Calu3 (cell line): ENCODE results near the gene B3GLCT. TPM values are rescaled to one million over a fixed set of nuclear protein-coding genes. Genes with fewer than 3 reads are reported as not detected.

Experiments
- BruUV-seq: library from RNA; stranded (reverse); fragments of 400-500 nt; replicated peaks from 2 replicates; lab custom pipeline; 2021; lab: Mats Ljungman, UMichigan
- CTCF ChIA-PET: fragments of 300-600 bp; sonication (Branson Sonifier 250); formaldehyde crosslinking; loops from one replicate; lab custom pipeline; 2022; ENCODE audit warnings: antibody characterized with exemption; lab: Charles Lee
- DNase-seq: peaks from one replicate; pipeline ENCODE4 v3.0.0; 2022
- H3K27ac Mint-ChIP-seq: one replicate; pipeline ENCODE4 v1.8.0; 2022; ENCODE audit warnings: mixed read lengths; ENCODE audit not compliant: unreplicated experiment
- H3K27me3 Mint-ChIP-seq: one replicate; pipeline ENCODE4 v1.8.0; 2022; ENCODE audit warnings: mixed read lengths; ENCODE audit not compliant: unreplicated experiment
- H3K36me3 Mint-ChIP-seq: one replicate; pipeline ENCODE4 v1.8.0; 2022; ENCODE audit warnings: mild to moderate bottlenecking, moderate library complexity, mixed read lengths; ENCODE audit not compliant: insufficient read depth, unreplicated experiment
- H3K4me1 Mint-ChIP-seq: one replicate; pipeline ENCODE4 v1.8.0; 2022; ENCODE audit warnings: mild to moderate bottlenecking, low read depth, mixed read lengths; ENCODE audit not compliant: unreplicated experiment
- H3K4me3 Mint-ChIP-seq: one replicate; pipeline ENCODE4 v1.8.0; 2022; ENCODE audit warnings: mild to moderate bottlenecking, low read depth, moderate library complexity, mixed read lengths; ENCODE audit not compliant: unreplicated experiment
- H3K9me3 Mint-ChIP-seq: one replicate; pipeline ENCODE4 v1.8.0; 2022; ENCODE audit warnings: low read depth, mixed read lengths; ENCODE audit not compliant: unreplicated experiment
- CTCF ChIP-seq: fragments of 200-600 bp; IDR thresholded peaks from one replicate; pipeline ENCODE4 v1.8.0; 2022; ENCODE audit warnings: antibody characterized with exemption; ENCODE audit not compliant: unreplicated experiment
- intact Hi-C: fragments of 100-400 bp; cut with micrococcal nuclease; formaldehyde crosslinking; loops from one replicate; pipeline ENCODE4 v1.10.0; 2022; ENCODE audit not compliant: unreplicated experiment
- total RNA-seq: library from RNA; stranded (reverse); gene quantifications from 2 replicates; pipeline ENCODE4 v1.2.3, GENCODE V29; 2022

The B3GLCT gene
- total RNA-seq, 1 experiment from 2014 or later, result 5.1 TPM

- no peak for TF ChIP-seq CTCF
- H3K36me3 Mint-ChIP-seq, result no peaks in the 10 kb centered on the region
- no peak overlapping the region for H3K27ac Mint-ChIP-seq
- H3K27me3 Mint-ChIP-seq, result peaks cover 43% of the 10 kb centered on the region
- H3K4me1 Mint-ChIP-seq, result no peaks in the 10 kb centered on the region
- BruUV-seq, result no TSS peak
- CTCF ChIA-PET, result no interaction called here
- intact Hi-C loops, result no loop called here
- no peak for DNase-seq
- no peak overlapping the region for H3K4me3 Mint-ChIP-seq
- peaks cover 10% of the 10 kb centered on the region for H3K9me3 Mint-ChIP-seq
These were observed 152.7 kb downstream of the B3GLCT start for GRCh38 chr13:31352467-31352866.

GRCh38 chr13:31355001-31355400, 155.2 kb downstream of the B3GLCT start:
- CTCF ChIA-PET, result no interaction called here

GRCh38 chr13:31356991-31357390, 157.2 kb downstream of the B3GLCT start:
- H3K27me3 Mint-ChIP-seq, result peaks cover 16% of the 10 kb centered on the region
- no peaks in the 10 kb centered on the region for H3K4me1 Mint-ChIP-seq
- no peak for TF ChIP-seq CTCF
- no peak overlapping the region for H3K27ac Mint-ChIP-seq
- intact Hi-C loops, result no loop called here
- no peaks in the 10 kb centered on the region for H3K36me3 Mint-ChIP-seq
- CTCF ChIA-PET, result no interaction called here
- DNase-seq, result no peak
- H3K4me3 Mint-ChIP-seq, result no peak overlapping the region
- peaks cover 10% of the 10 kb centered on the region for H3K9me3 Mint-ChIP-seq
- BruUV-seq, result no TSS peak

More at GRCh38 chr13:31355001-31355400, 155.2 kb downstream of the B3GLCT start:
- peaks cover 10% of the 10 kb centered on the region for H3K9me3 Mint-ChIP-seq
- H3K4me3 Mint-ChIP-seq, result no peak overlapping the region
- intact Hi-C loops, result no loop called here
- no peak for DNase-seq
- TF ChIP-seq CTCF, result no peak
- no peak overlapping the region for H3K27ac Mint-ChIP-seq
- H3K27me3 Mint-ChIP-seq, result peaks cover 35% of the 10 kb centered on the region
- no peaks in the 10 kb centered on the region for H3K4me1 Mint-ChIP-seq
- no TSS peak for BruUV-seq
- H3K36me3 Mint-ChIP-seq, result no peaks in the 10 kb centered on the region

- H3K4me3 Mint-ChIP-seq, result no peak overlapping the region
- H3K27ac Mint-ChIP-seq, result no peak overlapping the region
- H3K4me1 Mint-ChIP-seq, result no peaks in the 10 kb centered on the region
- BruUV-seq, result no TSS peak
- CTCF ChIA-PET, result no interaction called here
- no peaks in the 10 kb centered on the region for H3K36me3 Mint-ChIP-seq
- TF ChIP-seq CTCF, result no peak
- peaks cover 10% of the 10 kb centered on the region for H3K9me3 Mint-ChIP-seq
- intact Hi-C loops, result no loop called here
- H3K27me3 Mint-ChIP-seq, result peaks cover 16% of the 10 kb centered on the region
- no peak for DNase-seq
These were observed 157.8 kb downstream of the B3GLCT start for GRCh38 chr13:31357581-31357980.
